B cell (primary cell): ENCODE measurements around the gene HDC. TPM values are rescaled to one million over a fixed set of nuclear protein-coding genes. Genes with fewer than 3 reads are reported as not detected.

ENCODE experiments used
- ATAC-seq: fragments of 200-7000 bp; cut with Tn5 transposase; one replicate; pipeline ENCODE4 v1.10.0; 2021; ENCODE audit warnings: low read depth, mild to moderate bottlenecking, moderate number of reproducible peaks, moderate library complexity
- CTCF ChIA-PET: fragments of 350-600 bp; sonication (Branson Sonifier 250); formaldehyde crosslinking; loops from one replicate; lab custom pipeline; 2021; ENCODE audit warnings: antibody characterized with exemption, inconsistent platforms; lab: Charles Lee
- POLR2A ChIA-PET: fragments of 350-600 bp; sonication (Branson Sonifier 250); formaldehyde crosslinking; loops from one replicate; lab custom pipeline; 2021; ENCODE audit warnings: antibody characterized with exemption; lab: Charles Lee
- DNase-seq: peaks from one replicate; pipeline ENCODE4 v3.0.0; 2013
- H2AFZ ChIP-seq: 2 replicates; pipeline ENCODE4 v1.6.1; 2012; ENCODE audit warnings: mild to moderate bottlenecking, low read depth, low read length; ENCODE audit not compliant: insufficient read depth, poor library complexity, severe bottlenecking
- H3K27ac ChIP-seq, 2 donors: 1 replicate in 1 of 2; 2 replicates in 1 of 2; pipeline ENCODE4 v1.5.1; 2012 to 2013; ENCODE audit warnings: low read length in 2 of 2, mild to moderate bottlenecking in 2 of 2, moderate library complexity in 1 of 2
- H3K27me3 ChIP-seq, 4 experiments: fragments of 200-600 bp in 1 of 4; sonication (generic) in 1 of 4; replicated peaks in 1 of 4; 1 replicate in 2 of 4; 2 replicates in 2 of 4; pipeline versions ENCODE4 v1.6.1 to v1.7.0; 2013 to 2016; ENCODE audit warnings: low read length in 3 of 4, mild to moderate bottlenecking in 2 of 4, mixed read lengths in 1 of 4, moderate library complexity in 1 of 4; ENCODE audit not compliant: insufficient read depth in 4 of 4, control insufficient read depth in 3 of 4; ENCODE audit errors: control extremely low read depth in 1 of 4
- H3K36me3 ChIP-seq, 2 experiments: replicated peaks in 1 of 2; 1 replicate in 1 of 2; 2 replicates in 1 of 2; pipeline versions ENCODE4 v1.6.1 to v1.7.1; 2013; ENCODE audit warnings: low read length in 1 of 2; ENCODE audit not compliant: insufficient read depth in 2 of 2, control insufficient read depth in 1 of 2; ENCODE audit errors: control extremely low read depth in 1 of 2, extremely low read depth in 1 of 2
- H3K4me1 ChIP-seq, 2 donors: fragments of 200-600 bp in 1 of 2; sonication (generic) in 1 of 2; 1 replicate in 1 of 2; 2 replicates in 1 of 2; pipeline versions ENCODE4 v1.5.1 to v1.6.1; 2013 to 2017; ENCODE audit warnings: low read length in 2 of 2; ENCODE audit not compliant: control insufficient read depth in 2 of 2, insufficient read depth in 2 of 2
- H3K4me2 ChIP-seq: replicated peaks from 2 replicates; pipeline ENCODE3; 2012; ENCODE audit warnings: mild to moderate bottlenecking, low read depth, low read length; ENCODE audit not compliant: poor library complexity, severe bottlenecking
- H3K4me3 ChIP-seq, 5 experiments: fragments of 200-600 bp in 1 of 5; sonication (generic) in 1 of 5; 1 replicate in 3 of 5; 2 replicates in 2 of 5; pipeline versions ENCODE4 v1.5.1 to v1.7.0; 2011 to 2016; ENCODE audit warnings: low read length in 4 of 5, mild to moderate bottlenecking in 4 of 5, low read depth in 2 of 5, control low read depth in 1 of 5, moderate library complexity in 1 of 5; ENCODE audit not compliant: insufficient read depth in 1 of 5; ENCODE audit errors: control extremely low read depth in 1 of 5, extremely low read depth in 1 of 5
- H3K79me2 ChIP-seq: fragments of 200-600 bp; sonication (generic); one replicate; pipeline ENCODE4 v1.6.0; 2016; ENCODE audit warnings: low read length; ENCODE audit not compliant: control insufficient read depth, insufficient read depth
- H3K9ac ChIP-seq: fragments of 200-600 bp; sonication (generic); 2 replicates; pipeline ENCODE4 v1.6.1; 2017; ENCODE audit warnings: mild to moderate bottlenecking, low read length, moderate library complexity
- H3K9me3 ChIP-seq, 3 donors: one replicate each; pipeline versions ENCODE4 v1.6.1 to v1.7.1; 2013; ENCODE audit warnings: low read length in 2 of 3; ENCODE audit not compliant: control insufficient read depth in 2 of 3, insufficient read depth in 1 of 3; ENCODE audit errors: control extremely low read depth in 1 of 3
- H4K20me1 ChIP-seq: 2 replicates; pipeline ENCODE4 v1.6.0; 2012; ENCODE audit warnings: mild to moderate bottlenecking, low read length; ENCODE audit not compliant: insufficient read depth, control insufficient read depth, poor library complexity, severe bottlenecking
- H3K27ac Mint-ChIP-seq: one replicate; pipeline ENCODE4 v1.8.0; 2021; ENCODE audit warnings: mixed read lengths
- H3K27me3 Mint-ChIP-seq: one replicate; pipeline ENCODE4 v1.8.0; 2021; ENCODE audit warnings: mixed read lengths
- H3K4me1 Mint-ChIP-seq: one replicate; pipeline ENCODE4 v1.8.0; 2021; ENCODE audit warnings: mixed read lengths
- H3K4me3 Mint-ChIP-seq: one replicate; pipeline ENCODE4 v1.8.0; 2021; ENCODE audit warnings: mixed read lengths
- H3K9me3 Mint-ChIP-seq: one replicate; pipeline ENCODE4 v1.8.0; 2022; ENCODE audit warnings: mixed read lengths; ENCODE audit not compliant: insufficient read depth
- EZH2 ChIP-seq: IDR thresholded peaks from 2 replicates; pipeline ENCODE4 v1.6.1; 2012; ENCODE audit warnings: borderline replicate concordance, low read depth, mild to moderate bottlenecking, moderate library complexity, low read length; ENCODE audit not compliant: insufficient read depth, poor library complexity, severe bottlenecking
- WGBS: methylation state at CpG from one replicate; pipeline ENCODE4 v1.1.5; 2013; ENCODE audit warnings: missing lambda C conversion rate; ENCODE audit not compliant: insufficient coverage; 5-methylcytosine and 5-hydroxymethylcytosine counted together
- intact Hi-C: fragments of 100-400 bp; cut with micrococcal nuclease; formaldehyde crosslinking; loops from one replicate; pipeline ENCODE4 v1.10.0; 2022
- polyA plus RNA-seq: library from polyadenylated mRNA; depleted of rRNA; stranded (reverse); fragments of >200 nt; gene quantifications from 2 replicates; pipeline ENCODE4 v1.2.3, GENCODE V29; 2012
- total RNA-seq, 2 donors: library from RNA; stranded (reverse); fragments of 120-200 nt in 1 of 2; gene quantifications; 1 replicate in 1 of 2; 2 replicates in 1 of 2; pipeline versions ENCODE4 v1.2.3 to v1.2.4, GENCODE V29; 2013 to 2022
- TF ChIP-seq, protein P1 (sequence below): fragments of 200-600 bp; IDR thresholded peaks from one replicate; pipeline ENCODE4 v1.8.0; 2022; ENCODE audit warnings: antibody characterized with exemption, mild to moderate bottlenecking

Gene HDC
- total and polyA plus RNA-seq, 2 donors (not counting 1 experiment from before 2014, with no cell fraction given) = 0.88 TPM; not detected in 1

DNA sequence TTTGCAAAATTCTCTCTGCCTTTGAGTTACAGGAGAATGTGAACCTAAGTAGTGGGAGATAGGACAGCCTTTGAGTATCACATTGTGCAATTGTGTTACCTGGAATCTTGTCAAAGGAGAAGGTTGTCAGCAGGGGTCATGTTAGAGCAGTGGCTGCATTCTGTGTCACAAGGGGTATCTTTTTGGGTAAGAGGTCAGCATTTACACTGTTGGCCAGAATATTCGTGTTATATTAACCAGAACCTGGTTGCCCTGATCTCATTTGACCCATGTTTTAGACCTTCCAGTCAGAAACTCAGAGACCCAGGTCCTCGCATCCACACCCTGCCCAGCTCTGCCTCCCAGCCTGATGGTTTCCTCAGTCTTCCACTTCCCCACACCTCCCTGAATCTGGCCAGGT is 27.3 kb downstream of the HDC start:
- no peak for DNase-seq
- Histone ChIP-seq H3K4me1 (no peaks in the 10 kb centered on the region), H3K9me3 (no peaks in the 10 kb centered on the region), H3K36me3 (no peaks in the 10 kb centered on the region), H3K4me3 (no peak overlapping the region), H3K4me2 (no peak overlapping the region), H2AFZ (no peak overlapping the region), H4K20me1 (no peaks in the 10 kb centered on the region), H3K27me3 (no peaks in the 10 kb centered on the region), H3K79me2 (no peaks in the 10 kb centered on the region), H3K9ac (no peak overlapping the region), H3K27ac (no peak overlapping the region)
- 100% methylated on average over 1 of the region's 2 CpGs for WGBS
- Mint-ChIP-seq H3K27me3 (no peaks in the 10 kb centered on the region), H3K4me1 (no peaks in the 10 kb centered on the region), H3K9me3 (no peaks in the 10 kb centered on the region), H3K4me3 (no peak overlapping the region), H3K27ac (no peak overlapping the region)
- intact Hi-C loops = no loop called here
- TF ChIP-seq, protein P1, sequence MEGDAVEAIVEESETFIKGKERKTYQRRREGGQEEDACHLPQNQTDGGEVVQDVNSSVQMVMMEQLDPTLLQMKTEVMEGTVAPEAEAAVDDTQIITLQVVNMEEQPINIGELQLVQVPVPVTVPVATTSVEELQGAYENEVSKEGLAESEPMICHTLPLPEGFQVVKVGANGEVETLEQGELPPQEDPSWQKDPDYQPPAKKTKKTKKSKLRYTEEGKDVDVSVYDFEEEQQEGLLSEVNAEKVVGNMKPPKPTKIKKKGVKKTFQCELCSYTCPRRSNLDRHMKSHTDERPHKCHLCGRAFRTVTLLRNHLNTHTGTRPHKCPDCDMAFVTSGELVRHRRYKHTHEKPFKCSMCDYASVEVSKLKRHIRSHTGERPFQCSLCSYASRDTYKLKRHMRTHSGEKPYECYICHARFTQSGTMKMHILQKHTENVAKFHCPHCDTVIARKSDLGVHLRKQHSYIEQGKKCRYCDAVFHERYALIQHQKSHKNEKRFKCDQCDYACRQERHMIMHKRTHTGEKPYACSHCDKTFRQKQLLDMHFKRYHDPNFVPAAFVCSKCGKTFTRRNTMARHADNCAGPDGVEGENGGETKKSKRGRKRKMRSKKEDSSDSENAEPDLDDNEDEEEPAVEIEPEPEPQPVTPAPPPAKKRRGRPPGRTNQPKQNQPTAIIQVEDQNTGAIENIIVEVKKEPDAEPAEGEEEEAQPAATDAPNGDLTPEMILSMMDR = no peak
- no peak for TF ChIP-seq EZH2
- CTCF ChIA-PET = no interaction called here
- no peak for ATAC-seq
- POLR2A ChIA-PET = no interaction called here

DNA sequence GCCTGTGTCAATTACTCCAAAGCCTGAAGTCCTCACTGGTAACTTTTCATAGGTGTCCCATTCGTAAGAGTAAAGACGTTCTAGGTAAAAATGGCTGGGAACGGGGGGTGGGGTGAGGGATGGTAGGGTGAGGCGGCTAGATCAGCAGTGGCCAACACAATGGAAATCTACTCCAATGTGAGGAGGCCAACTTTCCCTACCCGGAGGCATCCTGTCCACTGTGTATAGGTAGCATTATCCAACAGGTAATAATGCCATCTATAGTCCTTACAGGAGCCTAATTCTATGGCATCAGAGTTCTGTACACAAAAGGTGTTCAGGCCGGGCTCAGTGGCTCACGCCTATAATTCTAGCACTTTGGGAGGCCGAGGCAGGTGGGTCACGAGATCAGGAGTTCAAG is 29.1 kb downstream of the HDC start:
- H3K4me3 Mint-ChIP-seq = no peak overlapping the region
- no peak for TF ChIP-seq EZH2
- Histone ChIP-seq H3K27ac (no peak overlapping the region), H3K79me2 (no peaks in the 10 kb centered on the region), H3K36me3 (no peaks in the 10 kb centered on the region), H3K9me3 (no peaks in the 10 kb centered on the region), H3K9ac (no peak overlapping the region), H3K27me3 (no peaks in the 10 kb centered on the region), H3K4me1 (no peaks in the 10 kb centered on the region), H4K20me1 (no peaks in the 10 kb centered on the region), H3K4me2 (no peak overlapping the region), H2AFZ (no peak overlapping the region), H3K4me3 (no peak overlapping the region)
- DNase-seq = no peak
- no peak overlapping the region for H3K27ac Mint-ChIP-seq
- WGBS = 93% methylated on average over 5 of the region's 9 CpGs
- H3K27me3 Mint-ChIP-seq = no peaks in the 10 kb centered on the region
- no peaks in the 10 kb centered on the region for H3K4me1 Mint-ChIP-seq
- H3K9me3 Mint-ChIP-seq = no peaks in the 10 kb centered on the region
- ChIA-PET POLR2A (no interaction called here), CTCF (no interaction called here)
- intact Hi-C loops = no loop called here
- no peak for ATAC-seq
